Panc1 (cell line): Measurements from ENCODE around the gene SDC3. TPM values are rescaled to one million over a fixed set of nuclear protein-coding genes. Genes with fewer than 3 reads are reported as not detected.

Experiments
- ATAC-seq: fragments of 200-7000 bp; cut with Tn5 transposase; 2 replicates; pipeline ENCODE4 v1.9.1; 2020; ENCODE audit warnings: mild to moderate bottlenecking, moderate library complexity
- BruUV-seq: library from RNA; stranded (reverse); fragments of 400-500 nt; replicated peaks from 2 replicates; lab custom pipeline; 2021; lab: Mats Ljungman, UMichigan
- CTCF ChIA-PET: fragments of 300-600 bp; sonication (Branson Sonifier 250); formaldehyde crosslinking; loops from one replicate; lab custom pipeline; 2022; ENCODE audit warnings: antibody characterized with exemption; lab: Charles Lee
- POLR2A ChIA-PET: fragments of 300-600 bp; sonication (Branson Sonifier 250); formaldehyde crosslinking; loops from one replicate; lab custom pipeline; 2022; ENCODE audit warnings: antibody characterized with exemption; lab: Charles Lee
- DNase-seq: peaks from one replicate; pipeline ENCODE4 v3.0.0-alpha.2; 2010; ENCODE audit warnings: low read depth, low spot score
- H3K27ac ChIP-seq: 2 replicates; pipeline ENCODE4 v1.5.1; 2011; ENCODE audit warnings: mild to moderate bottlenecking, low read length, inconsistent platforms
- H3K27me3 ChIP-seq: fragments of 200-500 bp; sonication (Bioruptor generic); 2 replicates; pipeline ENCODE4 v1.6.0; 2014; ENCODE audit warnings: low read length, inconsistent platforms; ENCODE audit not compliant: control insufficient read depth, insufficient read depth
- H3K36me3 ChIP-seq: fragments of 200-500 bp; sonication (Bioruptor generic); 2 replicates; pipeline ENCODE4 v1.5.1; 2014; ENCODE audit warnings: inconsistent platforms, mild to moderate bottlenecking, low read length, moderate library complexity; ENCODE audit not compliant: control insufficient read depth, insufficient read depth
- H3K4me1 ChIP-seq: 2 replicates; pipeline ENCODE4 v1.5.1; 2011; ENCODE audit warnings: inconsistent platforms, mild to moderate bottlenecking, low read length, moderate library complexity; ENCODE audit not compliant: control insufficient read depth, insufficient read depth
- H3K4me3 ChIP-seq, 2 experiments: 2 replicates each; pipeline ENCODE4 v1.5.1; 2011 to 2012; ENCODE audit warnings: low read depth in 2 of 2, low read length in 2 of 2, mild to moderate bottlenecking in 2 of 2, inconsistent platforms in 1 of 2, moderate library complexity in 1 of 2
- H3K9me3 ChIP-seq: fragments of 200-500 bp; sonication (Bioruptor generic); 2 replicates; pipeline ENCODE4 v1.5.1; 2014; ENCODE audit warnings: low read depth, mild to moderate bottlenecking, inconsistent platforms, low read length, moderate library complexity; ENCODE audit not compliant: control insufficient read depth, insufficient read depth
- POLR2AphosphoS5 ChIP-seq: IDR thresholded peaks from 2 replicates; pipeline ENCODE4 v1.6.1; 2012; ENCODE audit warnings: mild to moderate bottlenecking, low read depth, low read length, moderate library complexity
- SIN3A ChIP-seq: IDR thresholded peaks from 2 replicates; pipeline ENCODE4 v1.6.1; 2012; ENCODE audit warnings: low read depth, mild to moderate bottlenecking, low read length, moderate library complexity, borderline replicate concordance; ENCODE audit not compliant: insufficient read depth
- TCF7L2 ChIP-seq: IDR thresholded peaks from 2 replicates; pipeline ENCODE4 v1.6.1; 2011; ENCODE audit warnings: mild to moderate bottlenecking, low read depth, low read length, inconsistent platforms
- in situ Hi-C: cut with HindIII; loops from 2 replicates; pipeline ENCODE4 v1.10.0; 2016; ENCODE audit warnings: low sequenced_read_pairs, low pct_unique_long_range_greater_than_20kb
- intact Hi-C: fragments of 100-400 bp; cut with micrococcal nuclease; formaldehyde crosslinking; loops from one replicate; pipeline ENCODE4 v1.10.0; 2022; ENCODE audit not compliant: unreplicated experiment
- total RNA-seq: library from RNA; stranded (reverse); gene quantifications from one replicate; pipeline ENCODE4 v1.2.1, GENCODE V29; 2021; ENCODE audit not compliant: unreplicated experiment
- TF ChIP-seq, protein P1 (sequence below), 2 experiments: IDR thresholded peaks; 2 replicates each; pipeline ENCODE4 v1.6.1; 2011 to 2012; ENCODE audit warnings: low read depth in 2 of 2, control low read depth in 1 of 2, low read length in 1 of 2, mild to moderate bottlenecking in 1 of 2, moderate library complexity in 1 of 2; ENCODE audit not compliant: insufficient read depth in 1 of 2
- TF ChIP-seq, protein P2 (sequence below): fragments of 450-650 bp; IDR thresholded peaks from 2 replicates; pipeline ENCODE4 v1.5.1; 2017; ENCODE audit warnings: mild to moderate bottlenecking

The SDC3 gene
- total RNA-seq, 1 experiment from 2014 or later: 36.1 TPM

DNA sequence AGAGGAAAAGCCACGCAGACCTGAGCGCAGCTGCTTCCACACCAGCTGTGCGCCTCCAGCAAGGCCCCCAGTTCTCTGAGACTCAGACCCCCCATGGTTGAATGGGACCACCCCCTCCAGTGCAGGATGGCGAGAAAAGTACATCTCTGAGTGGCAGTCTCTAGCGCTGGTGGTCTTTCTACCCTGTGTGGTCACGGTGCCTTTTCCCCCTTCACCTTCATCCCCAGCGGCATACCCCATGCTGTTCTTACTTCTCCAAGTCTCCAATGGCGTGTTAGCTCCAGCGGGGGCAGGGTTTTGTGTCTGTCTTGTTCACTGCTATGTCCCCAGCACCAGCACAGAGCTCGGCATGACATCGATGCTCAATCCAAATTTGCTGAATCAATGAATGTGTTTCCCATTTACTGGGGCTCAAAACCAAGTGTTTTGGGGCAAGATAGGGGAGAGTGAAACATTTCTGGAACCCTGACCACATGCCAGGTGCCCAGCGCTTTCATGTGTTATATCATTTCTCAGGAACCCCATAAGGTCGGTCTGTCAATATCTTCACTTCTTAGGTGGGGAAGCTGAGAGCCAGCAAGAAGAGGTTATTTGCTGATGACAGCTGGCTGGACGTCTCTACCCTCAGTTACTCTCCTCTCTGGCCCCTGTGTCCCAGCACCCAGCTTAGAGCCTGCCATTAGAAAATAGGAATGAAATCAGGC is 959 bp upstream of the SDC3 start:
- no peaks in the 10 kb centered on the region for H3K9me3 ChIP-seq
- intact Hi-C loops: loop anchor here (5.0 kb wide), 1 partner anchor 187 kb away; the partner anchor contains the start of gene MATN1
- H3K4me1 ChIP-seq: peaks cover 10% of the 10 kb centered on the region
- H3K27ac ChIP-seq: no peak overlapping the region
- H3K36me3 ChIP-seq: no peaks in the 10 kb centered on the region
- DNase-seq (no peak), ATAC-seq (no peak)
- TF ChIP-seq POLR2AphosphoS5: no peak
- TF ChIP-seq TCF7L2: no peak
- TF ChIP-seq SIN3A: no peak
- TF ChIP-seq, protein P1, sequence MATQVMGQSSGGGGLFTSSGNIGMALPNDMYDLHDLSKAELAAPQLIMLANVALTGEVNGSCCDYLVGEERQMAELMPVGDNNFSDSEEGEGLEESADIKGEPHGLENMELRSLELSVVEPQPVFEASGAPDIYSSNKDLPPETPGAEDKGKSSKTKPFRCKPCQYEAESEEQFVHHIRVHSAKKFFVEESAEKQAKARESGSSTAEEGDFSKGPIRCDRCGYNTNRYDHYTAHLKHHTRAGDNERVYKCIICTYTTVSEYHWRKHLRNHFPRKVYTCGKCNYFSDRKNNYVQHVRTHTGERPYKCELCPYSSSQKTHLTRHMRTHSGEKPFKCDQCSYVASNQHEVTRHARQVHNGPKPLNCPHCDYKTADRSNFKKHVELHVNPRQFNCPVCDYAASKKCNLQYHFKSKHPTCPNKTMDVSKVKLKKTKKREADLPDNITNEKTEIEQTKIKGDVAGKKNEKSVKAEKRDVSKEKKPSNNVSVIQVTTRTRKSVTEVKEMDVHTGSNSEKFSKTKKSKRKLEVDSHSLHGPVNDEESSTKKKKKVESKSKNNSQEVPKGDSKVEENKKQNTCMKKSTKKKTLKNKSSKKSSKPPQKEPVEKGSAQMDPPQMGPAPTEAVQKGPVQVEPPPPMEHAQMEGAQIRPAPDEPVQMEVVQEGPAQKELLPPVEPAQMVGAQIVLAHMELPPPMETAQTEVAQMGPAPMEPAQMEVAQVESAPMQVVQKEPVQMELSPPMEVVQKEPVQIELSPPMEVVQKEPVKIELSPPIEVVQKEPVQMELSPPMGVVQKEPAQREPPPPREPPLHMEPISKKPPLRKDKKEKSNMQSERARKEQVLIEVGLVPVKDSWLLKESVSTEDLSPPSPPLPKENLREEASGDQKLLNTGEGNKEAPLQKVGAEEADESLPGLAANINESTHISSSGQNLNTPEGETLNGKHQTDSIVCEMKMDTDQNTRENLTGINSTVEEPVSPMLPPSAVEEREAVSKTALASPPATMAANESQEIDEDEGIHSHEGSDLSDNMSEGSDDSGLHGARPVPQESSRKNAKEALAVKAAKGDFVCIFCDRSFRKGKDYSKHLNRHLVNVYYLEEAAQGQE (IDR thresholded peaks at IDR 0.05; ENCODE audit: insufficient read depth in 1 of 2, low read depth in 2 of 2, low read length in 1 of 2): no peak
- TF ChIP-seq, protein P2, sequence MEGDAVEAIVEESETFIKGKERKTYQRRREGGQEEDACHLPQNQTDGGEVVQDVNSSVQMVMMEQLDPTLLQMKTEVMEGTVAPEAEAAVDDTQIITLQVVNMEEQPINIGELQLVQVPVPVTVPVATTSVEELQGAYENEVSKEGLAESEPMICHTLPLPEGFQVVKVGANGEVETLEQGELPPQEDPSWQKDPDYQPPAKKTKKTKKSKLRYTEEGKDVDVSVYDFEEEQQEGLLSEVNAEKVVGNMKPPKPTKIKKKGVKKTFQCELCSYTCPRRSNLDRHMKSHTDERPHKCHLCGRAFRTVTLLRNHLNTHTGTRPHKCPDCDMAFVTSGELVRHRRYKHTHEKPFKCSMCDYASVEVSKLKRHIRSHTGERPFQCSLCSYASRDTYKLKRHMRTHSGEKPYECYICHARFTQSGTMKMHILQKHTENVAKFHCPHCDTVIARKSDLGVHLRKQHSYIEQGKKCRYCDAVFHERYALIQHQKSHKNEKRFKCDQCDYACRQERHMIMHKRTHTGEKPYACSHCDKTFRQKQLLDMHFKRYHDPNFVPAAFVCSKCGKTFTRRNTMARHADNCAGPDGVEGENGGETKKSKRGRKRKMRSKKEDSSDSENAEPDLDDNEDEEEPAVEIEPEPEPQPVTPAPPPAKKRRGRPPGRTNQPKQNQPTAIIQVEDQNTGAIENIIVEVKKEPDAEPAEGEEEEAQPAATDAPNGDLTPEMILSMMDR: no peak
- H3K27me3 ChIP-seq: no peaks in the 10 kb centered on the region
- peak overlapping the region; percentile 49 to 59; a peak in 3 of 4 replicates for H3K4me3 ChIP-seq
- CTCF ChIA-PET: interaction anchor here (0.7 to 4.2 kb wide), 3 partner anchors 108 to 851 kb away, joined by 8 to 71 read pairs (median 9); no protein-coding TSS in a partner anchor
- POLR2A ChIA-PET: interaction anchor here (0.6 kb wide), 1 partner anchor 182 kb away, joined by 6 read pairs; no protein-coding TSS in a partner anchor
- BruUV-seq: no TSS peak
- in situ Hi-C loops: loop anchor here (25.0 kb wide), 1 partner anchor 97 kb away; no protein-coding TSS in a partner anchor

DNA sequence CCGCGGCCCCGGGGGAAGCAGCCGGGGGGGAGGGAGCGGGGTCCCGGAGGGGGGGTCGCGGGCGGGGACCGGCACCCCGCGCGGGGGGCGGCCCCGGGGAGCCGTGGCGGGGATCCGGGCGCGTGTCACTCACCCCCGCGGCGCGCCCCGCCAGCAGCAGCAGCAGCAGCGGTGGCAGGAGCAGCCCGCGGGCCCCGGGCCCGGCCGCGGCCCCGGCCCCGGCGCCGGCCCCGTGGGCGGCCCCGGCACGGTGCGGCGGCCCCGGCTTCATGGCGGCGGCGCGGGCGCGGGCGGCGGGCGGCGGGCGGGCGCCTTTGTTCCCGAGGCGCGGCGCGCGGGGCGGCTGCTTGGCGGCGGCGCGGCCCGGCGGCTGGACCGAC is 252 bp downstream of the SDC3 start:
- H3K27me3 ChIP-seq: no peaks in the 10 kb centered on the region
- H3K36me3 ChIP-seq: no peaks in the 10 kb centered on the region
- POLR2A ChIA-PET: no interaction called here
- CTCF ChIA-PET: no interaction called here
- intact Hi-C loops (no loop called here), in situ Hi-C loops (loop anchor here (25.0 kb wide), 1 partner anchor 96 kb away; no protein-coding TSS in a partner anchor)
- H3K4me3 ChIP-seq: peak overlapping the region in 1 of 2 experiments; percentile 44; a peak in 2 of 4 replicates
- BruUV-seq: no TSS peak
- no peaks in the 10 kb centered on the region for H3K9me3 ChIP-seq
- peaks cover 10% of the 10 kb centered on the region for H3K4me1 ChIP-seq
- DNase-seq (no peak), ATAC-seq (peak; percentile 3; the same call in 1 of the 2 replicates)
- no peak overlapping the region for H3K27ac ChIP-seq
- TF ChIP-seq SIN3A (no peak), TCF7L2 (no peak)
- TF ChIP-seq, protein P1 (IDR thresholded peaks at IDR 0.05; ENCODE audit: insufficient read depth in 1 of 2, low read depth in 2 of 2, low read length in 1 of 2): no peak
